BJ (cell line): Measurements from ENCODE around the gene APOA4. TPM values are rescaled to one million over a fixed set of nuclear protein-coding genes. Genes with fewer than 3 reads are reported as not detected.

Source experiments
- CTCF ChIA-PET: fragments of 350-600 bp; formaldehyde crosslinking; extraction: SDS; loops from one replicate; lab custom pipeline; 2021; ENCODE audit warnings: antibody characterized with exemption, inconsistent platforms; lab: Yijun Ruan, JAX
- POLR2A ChIA-PET: fragments of 300-600 bp; sonication (Branson Sonifier 250); formaldehyde crosslinking; extraction: SDS; loops from one replicate; lab custom pipeline; 2021; ENCODE audit warnings: antibody characterized with exemption; lab: Charles Lee
- DNase-seq: peaks from one replicate; pipeline ENCODE4 v3.0.0-alpha.2; 2011; ENCODE audit warnings: low read depth
- H3K27me3 ChIP-seq: 2 replicates; pipeline ENCODE4 v1.6.0; 2011; ENCODE audit warnings: low read length; ENCODE audit not compliant: control insufficient read depth, insufficient read depth
- H3K36me3 ChIP-seq: 2 replicates; pipeline ENCODE4 v1.5.1; 2011; ENCODE audit warnings: low read length; ENCODE audit not compliant: control insufficient read depth, insufficient read depth
- H3K4me3 ChIP-seq: 2 replicates; pipeline ENCODE4 v1.5.1; 2011; ENCODE audit warnings: low read depth, mild to moderate bottlenecking, control low read depth, low read length
- polyA plus RNA-seq: library from polyadenylated mRNA; depleted of rRNA; stranded (reverse); fragments of >200 nt; gene quantifications from 2 replicates; pipeline ENCODE4 v1.2.3, GENCODE V29; 2011; rRNA removed
- TF ChIP-seq, protein P1 (sequence below): IDR thresholded peaks from 2 replicates; pipeline ENCODE4 v1.5.1; 2011; ENCODE audit warnings: low read depth, mild to moderate bottlenecking, control low read depth, inconsistent platforms, low read length, moderate library complexity; ENCODE audit not compliant: insufficient read depth

The APOA4 gene
- polyA plus RNA-seq, 1 experiment = not detected

DNA sequence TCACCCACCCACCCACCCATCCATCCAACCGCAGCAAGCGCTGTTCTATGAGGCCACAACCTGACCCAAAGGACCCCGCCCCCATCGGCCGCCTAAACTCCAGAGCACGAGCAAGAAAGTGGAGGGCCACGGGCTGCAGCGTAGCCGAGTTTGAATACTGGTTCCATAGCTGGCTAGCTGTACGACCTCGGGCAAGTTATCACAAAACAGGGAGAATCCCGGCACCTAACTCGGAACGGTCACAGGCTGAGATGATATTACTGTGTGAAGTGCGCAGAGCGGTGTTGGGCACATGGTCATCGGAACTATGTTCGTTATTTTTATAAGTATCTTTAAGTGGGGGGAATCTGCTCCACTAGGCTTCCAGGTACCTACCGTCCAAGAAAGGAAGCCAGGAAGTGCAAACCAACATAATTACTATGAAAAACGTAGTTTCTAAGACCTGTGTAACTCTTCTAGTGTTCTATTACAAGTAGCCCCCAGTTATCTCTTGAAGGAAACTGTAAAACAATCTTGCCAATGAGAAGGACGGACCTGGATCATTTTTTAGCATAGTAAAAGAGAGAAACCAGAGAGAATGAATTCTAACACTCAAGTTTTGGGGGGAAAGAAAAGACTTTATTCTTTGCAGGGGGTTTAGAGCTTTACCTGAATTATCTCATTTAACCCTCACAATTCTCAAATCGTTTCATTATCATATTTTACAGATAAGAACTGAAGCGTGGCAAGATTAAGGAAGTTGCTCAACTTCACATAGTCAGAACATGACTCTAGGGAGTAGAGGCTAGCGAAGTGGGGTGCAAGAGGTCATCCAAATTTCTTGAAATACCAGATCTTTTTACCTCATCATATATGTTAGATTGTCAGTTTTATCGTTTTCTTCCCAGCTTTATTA is 49.7 kb downstream of the APOA4 start:
- Histone ChIP-seq H3K36me3 (peaks cover 3% of the 10 kb centered on the region), H3K27me3 (no peaks in the 10 kb centered on the region), H3K4me3 (peak overlapping the region; percentile 94)
- ChIA-PET POLR2A (interaction anchor here (0.6 kb wide), 1 partner anchor 15 kb away, joined by 3 read pairs; no protein-coding TSS in a partner anchor), CTCF (no interaction called here)
- TF ChIP-seq, protein P1, sequence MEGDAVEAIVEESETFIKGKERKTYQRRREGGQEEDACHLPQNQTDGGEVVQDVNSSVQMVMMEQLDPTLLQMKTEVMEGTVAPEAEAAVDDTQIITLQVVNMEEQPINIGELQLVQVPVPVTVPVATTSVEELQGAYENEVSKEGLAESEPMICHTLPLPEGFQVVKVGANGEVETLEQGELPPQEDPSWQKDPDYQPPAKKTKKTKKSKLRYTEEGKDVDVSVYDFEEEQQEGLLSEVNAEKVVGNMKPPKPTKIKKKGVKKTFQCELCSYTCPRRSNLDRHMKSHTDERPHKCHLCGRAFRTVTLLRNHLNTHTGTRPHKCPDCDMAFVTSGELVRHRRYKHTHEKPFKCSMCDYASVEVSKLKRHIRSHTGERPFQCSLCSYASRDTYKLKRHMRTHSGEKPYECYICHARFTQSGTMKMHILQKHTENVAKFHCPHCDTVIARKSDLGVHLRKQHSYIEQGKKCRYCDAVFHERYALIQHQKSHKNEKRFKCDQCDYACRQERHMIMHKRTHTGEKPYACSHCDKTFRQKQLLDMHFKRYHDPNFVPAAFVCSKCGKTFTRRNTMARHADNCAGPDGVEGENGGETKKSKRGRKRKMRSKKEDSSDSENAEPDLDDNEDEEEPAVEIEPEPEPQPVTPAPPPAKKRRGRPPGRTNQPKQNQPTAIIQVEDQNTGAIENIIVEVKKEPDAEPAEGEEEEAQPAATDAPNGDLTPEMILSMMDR = no peak
- DNase-seq = no peak

DNA sequence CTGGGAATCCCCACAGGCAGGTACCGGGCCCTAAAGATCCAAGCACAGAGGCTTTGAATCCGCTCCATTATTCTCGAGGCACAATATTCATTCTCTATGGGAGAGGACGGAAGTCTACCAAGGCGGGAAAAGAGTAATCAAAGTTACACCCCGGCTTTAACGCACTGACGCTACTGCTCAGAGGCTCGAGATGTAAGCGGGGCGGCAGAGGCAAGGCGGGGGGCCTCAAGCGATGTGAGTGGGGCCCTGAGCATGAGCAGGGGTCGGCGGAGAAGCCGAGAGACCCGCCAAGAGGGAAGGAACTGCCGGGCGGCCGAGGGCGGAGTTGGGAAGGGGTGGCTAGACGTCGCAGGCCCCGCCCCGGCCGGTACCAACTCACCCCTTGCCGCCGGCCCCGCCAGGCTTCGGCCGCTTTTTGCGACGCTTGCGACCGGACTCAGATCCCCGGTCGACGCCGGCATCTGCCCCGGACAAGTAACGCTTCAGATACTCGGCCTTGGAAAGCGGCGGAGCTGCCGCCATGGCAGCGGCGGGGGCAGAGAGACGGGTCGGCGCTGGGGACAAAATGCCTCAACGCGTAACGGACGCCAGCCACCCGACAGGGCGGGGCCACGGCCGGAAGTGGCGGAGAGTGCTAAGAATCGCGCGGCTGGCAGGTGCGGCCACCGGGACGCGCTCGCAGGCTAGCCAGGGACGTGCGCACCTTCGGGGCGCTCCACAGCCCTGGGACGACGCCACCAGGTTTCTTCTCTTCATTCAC is 50.5 kb downstream of the APOA4 start, which contains the start of gene BUD13:
Gene BUD13 (minus strand): TSS at position 545 of the 760 bp plus-strand sequence. CDS start 23 bp downstream, at position 522.
- Histone ChIP-seq H3K36me3 (peaks cover 1% of the 10 kb centered on the region; the same call in 1 of the 2 replicates), H3K27me3 (no peaks in the 10 kb centered on the region), H3K4me3 (peak within 1 kb of the TSS; percentile 94)
- ChIA-PET POLR2A (no interaction called here), CTCF (interaction anchor here (0.6 to 1.7 kb wide), 3 partner anchors 30 to 333 kb away, joined by 3 to 6 read pairs (median 4); no protein-coding TSS in a partner anchor)
- DNase-seq = no peak
- TF ChIP-seq, protein P1 = no peak

DNA sequence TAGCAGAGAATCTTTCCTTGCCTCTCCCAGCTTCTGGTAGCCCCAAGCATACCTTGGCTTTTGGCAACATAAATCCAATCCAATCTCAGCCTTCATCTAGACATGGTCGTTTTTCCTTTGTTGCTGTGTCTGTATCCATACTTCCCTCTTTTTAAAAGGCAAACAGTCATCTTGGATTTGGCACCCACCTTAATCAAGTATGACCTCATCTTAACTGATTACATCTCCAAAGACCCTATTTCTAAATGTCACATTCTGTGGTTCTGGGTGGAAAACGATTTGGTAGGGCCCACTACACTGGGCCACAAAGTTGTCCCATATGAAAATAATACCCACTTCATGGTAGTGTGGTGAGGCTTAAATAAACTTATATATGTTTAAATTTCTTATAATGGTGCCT is 51.2 kb downstream of the APOA4 start:
- Histone ChIP-seq H3K4me3 (peak overlapping the region; percentile 94), H3K27me3 (no peaks in the 10 kb centered on the region), H3K36me3 (peaks cover 1% of the 10 kb centered on the region; the same call in 1 of the 2 replicates)
- ChIA-PET CTCF (interaction anchor here (1.0 to 1.7 kb wide), 2 partner anchors 29 to 334 kb away, joined by 4 to 6 read pairs; no protein-coding TSS in a partner anchor), POLR2A (no interaction called here)
- TF ChIP-seq, protein P1 = no peak
- no peak for DNase-seq

Other genes starting within 250 kb of the APOA4 start
- 11.7 and 13.6 TPM in 2 replicates for gene BUD13, start 50.3 kb downstream of the APOA4 start, polyA plus RNA-seq
- 51.0 and 63.8 TPM in 2 replicates for gene ZPR1, start 35.3 kb downstream of the APOA4 start, polyA plus RNA-seq
- not detected in 2 replicates for gene APOA5, start 31.4 kb downstream of the APOA4 start, polyA plus RNA-seq
- gene APOC3, start 6.6 kb upstream of the APOA4 start, polyA plus RNA-seq = not detected in 2 replicates
- not detected in 2 replicates for gene APOA1, start 14.3 kb upstream of the APOA4 start, polyA plus RNA-seq